CD4-positive, alpha-beta T cell treated with Interleukin-6 for 4 hours (primary cell): Measurements from ENCODE around the gene NRAP.

Experiments
- DNase-seq: peaks from one replicate; pipeline ENCODE4 v3.0.0-alpha.2; 2020; ENCODE audit warnings: mixed read lengths

Gene NRAP

DNA sequence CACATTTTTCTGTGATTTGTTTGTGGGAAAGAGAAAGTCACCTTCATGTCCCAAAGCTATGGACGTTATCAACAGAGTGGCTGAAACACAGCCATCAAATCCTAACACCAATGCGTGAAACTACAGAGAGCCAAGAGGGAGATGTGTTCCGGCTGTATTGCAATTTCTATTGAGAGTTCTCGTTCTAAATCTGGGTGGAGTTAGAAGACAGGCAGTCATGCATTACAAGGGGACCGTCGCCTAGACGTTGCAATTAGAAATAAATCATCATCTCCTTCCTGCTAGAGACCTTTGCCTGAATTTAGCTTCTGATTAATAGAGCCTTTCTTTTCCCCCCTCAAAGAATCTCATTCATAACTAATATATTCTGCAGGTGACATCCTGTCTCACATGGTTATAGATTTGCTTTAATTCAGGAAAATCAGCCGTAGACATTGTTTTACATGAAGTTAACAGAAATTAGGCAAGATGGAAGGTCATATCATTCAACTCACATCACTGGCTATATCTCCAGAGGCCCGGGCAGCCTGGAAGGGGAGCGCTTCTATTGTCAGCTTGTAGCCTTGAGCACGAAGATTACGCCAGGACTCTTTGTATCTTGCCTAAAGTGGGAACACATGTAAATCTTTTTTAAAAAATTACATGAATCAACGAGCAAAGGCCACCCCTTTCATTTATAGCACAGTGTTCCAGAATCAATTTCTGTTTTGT lies 58.4 kb downstream of the NRAP start:
- DNase-seq, result no peak

- DNase-seq, result no peak
Observed at GRCh38 chr10:113604572-113604971, 59.3 kb downstream of the NRAP start.

DNA sequence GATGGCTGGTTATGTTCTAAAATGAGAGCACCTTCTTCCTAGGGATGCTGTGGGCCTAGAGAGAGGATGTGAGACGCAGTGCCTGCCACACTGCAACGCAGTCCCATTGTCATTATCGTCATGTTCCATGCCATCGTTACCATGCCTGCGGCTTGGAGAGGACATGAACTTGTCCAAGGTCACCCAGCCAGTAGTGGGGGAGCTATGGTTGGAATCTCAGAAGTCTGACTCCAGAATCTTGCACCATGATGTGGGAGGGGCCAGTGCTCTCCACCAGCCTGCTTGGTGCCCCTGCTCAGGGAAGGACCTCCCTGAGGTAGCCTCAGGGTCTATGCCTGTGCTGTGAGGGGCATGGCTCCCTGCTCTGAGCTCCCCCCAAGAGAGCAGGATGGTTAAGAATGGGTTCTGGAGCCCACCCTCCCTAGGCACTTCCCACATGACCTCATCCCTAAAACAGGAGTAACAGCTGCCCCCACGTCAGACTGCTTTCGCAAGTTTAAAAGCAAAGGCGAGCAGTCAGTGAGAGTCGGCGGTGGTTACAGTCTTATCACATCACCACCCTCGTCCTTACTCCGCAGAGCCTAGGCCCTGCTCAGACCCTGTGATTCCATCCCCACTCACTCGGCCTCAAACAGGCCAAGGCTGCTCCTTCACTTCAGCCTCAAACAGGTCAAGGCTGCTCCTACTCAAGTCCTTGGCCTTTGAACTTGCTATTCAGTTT lies 60.6 kb downstream of the NRAP start:
- DNase-seq, result no peak

DNA sequence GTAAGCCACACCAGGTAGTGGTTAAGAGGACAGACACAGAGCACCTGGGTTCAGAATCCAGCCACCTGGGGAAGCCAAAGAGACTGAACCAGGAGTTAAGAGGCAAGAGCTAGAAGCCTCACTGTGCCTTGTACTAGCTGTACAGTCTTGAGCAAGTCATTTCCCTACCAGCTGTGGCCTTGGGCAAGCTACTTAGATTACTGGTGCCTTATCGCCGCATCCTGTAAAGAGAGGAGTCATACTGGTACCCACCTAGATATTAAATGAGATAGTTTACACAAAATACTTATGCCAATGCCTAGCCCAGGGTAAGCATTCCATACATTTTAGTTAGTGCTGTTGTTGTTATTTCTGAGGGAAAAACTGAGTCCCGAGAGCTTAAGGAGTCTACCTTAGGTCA lies 63.3 kb downstream of the NRAP start:
- no peak for DNase-seq

DNA sequence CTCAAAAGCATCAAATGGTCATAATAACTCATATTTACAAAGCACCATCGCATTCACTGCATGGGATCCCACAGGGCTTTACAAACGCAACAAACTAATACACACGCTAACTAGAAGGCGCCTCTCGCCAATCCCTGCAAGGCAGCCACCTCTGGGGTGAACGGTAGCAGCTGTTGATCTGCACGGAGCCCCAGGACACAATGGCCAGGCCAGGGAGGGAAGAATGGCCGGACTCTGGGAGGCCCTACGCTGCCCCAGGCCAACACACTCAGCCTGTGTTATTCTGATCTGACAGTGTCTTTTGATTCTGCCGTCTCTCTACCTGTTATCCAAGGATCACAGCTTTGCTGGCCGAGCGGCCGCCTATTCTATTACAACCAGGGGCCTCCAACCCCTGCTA lies 69.2 kb downstream of the NRAP start:
- no peak for DNase-seq

GRCh38 chr10:113592380-113592779 lies 71.5 kb downstream of the NRAP start:
- no peak for DNase-seq

- DNase-seq, result no peak
Observed at GRCh38 chr10:113590581-113590980, 73.3 kb downstream of the NRAP start.

- no peak for DNase-seq
Observed at GRCh38 chr10:113589201-113589770, 74.6 kb downstream of the NRAP start.

- DNase-seq, result no peak
Observed at GRCh38 chr10:113585949-113586348, 77.9 kb downstream of the NRAP start.

DNA sequence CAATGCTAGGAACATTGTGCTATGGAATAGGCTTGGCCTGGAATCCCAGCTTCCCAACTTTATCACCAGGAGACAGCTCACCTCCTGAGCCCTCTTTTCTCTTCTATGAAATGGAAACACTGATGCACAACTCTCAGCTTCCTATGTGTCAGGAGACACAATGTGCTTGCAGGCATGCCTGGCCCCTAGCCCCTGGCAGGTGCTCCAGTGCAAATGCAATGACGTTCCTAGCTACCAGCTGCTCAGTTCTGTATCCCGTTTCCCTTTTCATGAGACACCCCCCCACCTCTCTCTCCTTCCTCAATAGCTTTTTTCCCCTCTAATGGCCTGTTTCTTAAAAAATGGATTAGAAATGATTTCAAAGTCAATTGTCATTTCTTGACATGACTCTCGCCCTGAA lies 80.3 kb downstream of the NRAP start:
- DNase-seq, result no peak

- DNase-seq, result no peak
Observed at GRCh38 chr10:113581092-113581491, 82.7 kb downstream of the NRAP start.

DNA sequence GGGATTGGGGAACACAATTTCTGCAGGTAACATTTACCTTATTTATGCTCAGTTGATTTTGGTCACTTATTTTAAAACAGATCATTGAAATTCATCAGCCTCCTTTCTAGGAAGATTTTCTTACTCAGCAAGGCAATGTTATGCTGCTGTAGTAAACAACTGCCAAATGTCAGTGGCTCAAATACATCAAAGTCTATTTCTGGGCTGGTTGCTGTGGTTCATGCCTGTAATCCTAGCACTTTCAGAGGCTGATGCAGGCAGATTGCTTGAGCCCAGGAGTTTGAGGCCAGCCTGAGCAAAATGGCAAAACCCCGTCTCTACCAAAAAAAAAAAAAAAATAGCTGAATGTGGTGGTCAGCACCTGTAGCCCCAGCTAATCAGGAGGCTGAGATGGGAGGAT lies 85.1 kb downstream of the NRAP start:
- no peak for DNase-seq

- no peak for DNase-seq
Observed at GRCh38 chr10:113576852-113577251, 87.0 kb downstream of the NRAP start.

DNA sequence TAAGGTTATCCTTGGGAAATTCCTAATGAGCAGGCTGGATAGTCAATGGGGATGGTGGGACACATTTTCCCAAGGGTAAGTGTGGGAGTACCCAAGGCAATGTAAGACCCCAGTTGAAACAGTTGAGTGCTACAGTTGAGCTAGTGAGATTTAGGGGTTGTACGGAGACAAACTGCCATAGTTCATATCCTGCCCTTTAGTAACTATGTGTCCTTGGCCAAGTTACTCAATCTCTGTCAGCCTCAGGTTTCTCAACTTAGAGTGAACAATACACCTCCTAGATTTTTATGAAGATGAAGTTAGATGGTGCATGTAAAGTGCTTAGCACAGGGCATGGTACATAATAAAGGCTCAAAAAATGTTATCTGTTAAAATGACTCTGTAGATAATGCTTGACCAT lies 90.5 kb downstream of the NRAP start:
- no peak for DNase-seq

GRCh38 chr10:113572520-113573290 lies 91.1 kb downstream of the NRAP start:
- no peak for DNase-seq

DNA sequence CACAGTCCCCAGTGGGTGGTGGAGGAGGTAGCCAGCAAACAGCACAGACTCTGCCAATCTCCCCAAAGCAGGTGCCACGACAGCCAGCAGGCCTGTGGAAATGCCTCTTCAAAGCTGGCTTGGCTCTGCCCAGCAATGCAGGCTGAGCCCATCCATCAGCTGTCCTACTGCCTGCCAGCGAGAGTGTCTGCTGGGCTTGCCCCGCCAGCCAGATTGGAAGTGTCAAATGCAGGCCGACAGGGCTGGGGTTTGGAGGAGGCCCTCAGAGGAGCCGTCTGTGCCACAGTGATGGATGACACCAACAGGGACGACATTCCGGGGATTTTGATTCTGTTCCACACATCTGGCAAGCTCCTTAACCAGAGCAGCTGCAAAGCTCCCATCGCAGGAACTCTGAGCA lies 94.3 kb downstream of the NRAP start:
- no peak for DNase-seq

- DNase-seq, result no peak
Observed at GRCh38 chr10:113566888-113567287, 97.0 kb downstream of the NRAP start.

GRCh38 chr10:113565364-113565763 lies 98.5 kb downstream of the NRAP start:
- DNase-seq, result no peak

GRCh38 chr10:113563306-113564088 lies 100.3 kb downstream of the NRAP start:
- peak; percentile 63 for DNase-seq

DNA sequence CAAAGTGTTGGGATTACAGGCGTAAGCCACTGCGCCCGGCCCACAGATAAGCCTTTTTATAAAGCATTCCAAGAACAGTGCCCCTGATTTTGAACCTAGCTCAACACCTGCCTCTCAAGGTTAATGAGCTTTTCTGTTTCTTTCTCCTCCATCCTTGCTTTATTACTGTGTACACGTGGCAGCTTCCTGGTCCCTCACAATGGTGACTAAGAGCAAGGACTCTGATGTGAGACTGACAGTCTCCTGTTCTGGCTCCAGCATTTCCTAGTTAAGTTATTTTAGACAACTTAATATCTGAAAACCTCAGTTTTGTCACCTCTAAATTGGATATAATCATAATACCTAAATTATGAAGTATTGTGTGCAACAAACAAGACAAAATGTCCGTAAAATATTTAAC lies 101.1 kb downstream of the NRAP start:
- DNase-seq, result no peak

DNA sequence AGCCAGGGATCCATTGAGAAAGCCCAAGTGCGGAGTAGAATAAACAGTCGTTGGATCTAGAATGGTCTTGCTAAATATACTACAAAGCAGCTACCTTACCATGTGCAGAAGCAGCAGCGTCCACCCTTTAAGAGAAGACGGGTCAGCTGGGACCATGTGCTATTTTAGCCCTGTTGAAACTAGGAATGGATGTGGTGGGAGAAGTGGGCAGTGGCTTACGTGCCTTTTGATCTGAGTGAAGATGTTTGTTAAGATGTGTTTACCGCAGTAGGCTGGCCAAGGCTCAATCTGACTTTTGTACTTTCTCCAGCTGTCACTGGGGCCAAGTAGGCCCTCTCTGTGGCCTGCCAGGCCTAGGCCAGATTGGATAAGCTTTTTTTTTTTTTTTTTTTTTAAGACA lies 101.8 kb downstream of the NRAP start:
- no peak for DNase-seq

- no peak for DNase-seq
Observed at GRCh38 chr10:113561214-113561613, 102.6 kb downstream of the NRAP start.

DNA sequence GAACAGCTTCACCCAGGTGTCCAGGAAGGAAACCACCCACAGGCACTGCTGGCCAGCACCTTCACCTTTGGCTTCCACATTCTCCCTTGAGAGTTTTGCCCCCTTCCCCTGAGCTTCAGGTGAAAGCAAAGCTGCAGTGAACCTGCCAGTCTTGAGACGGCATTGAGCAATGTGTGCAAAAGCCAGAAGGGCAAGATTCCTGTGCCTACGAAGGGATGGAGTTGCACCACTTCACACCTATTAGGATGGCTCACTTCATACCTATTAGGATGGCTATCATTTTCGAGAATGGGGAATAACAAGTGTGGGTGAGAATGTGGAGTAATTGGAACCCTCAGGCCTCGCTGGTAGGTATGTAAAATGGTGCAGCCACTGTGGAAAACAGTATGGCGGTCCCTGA lies 103.8 kb downstream of the NRAP start:
- no peak for DNase-seq
